MCF 10A (cell line): Measurements from ENCODE around the gene APOBEC3G. TPM values are rescaled to one million over a fixed set of nuclear protein-coding genes. Genes with fewer than 3 reads are reported as not detected.

Experiments used
- BruUV-seq: library from RNA; stranded (reverse); fragments of 400-500 nt; replicated peaks from 2 replicates; lab custom pipeline; 2021; lab: Mats Ljungman, UMichigan
- CTCF ChIA-PET: fragments of 300-600 bp; sonication (Branson Sonifier 250); formaldehyde crosslinking; extraction: SDS; loops from one replicate; lab custom pipeline; 2021; ENCODE audit warnings: antibody characterized with exemption, inconsistent platforms; lab: Yijun Ruan, JAX
- POLR2A ChIA-PET: fragments of 300-600, 350-650 bp; sonication (Branson Sonifier 250); formaldehyde crosslinking; extraction: SDS; loops from one replicate; lab custom pipeline; 2020; ENCODE audit warnings: antibody characterized with exemption, inconsistent platforms; lab: Yijun Ruan, JAX
- DNase-seq: peaks from one replicate; pipeline ENCODE4 v3.0.0-alpha.2; 2018; ENCODE audit not compliant: unreplicated experiment
- H3K27ac Mint-ChIP-seq: one replicate; pipeline ENCODE4 v1.8.0; 2022; ENCODE audit warnings: mild to moderate bottlenecking, low read depth, mixed read lengths; ENCODE audit not compliant: unreplicated experiment
- H3K27me3 Mint-ChIP-seq: one replicate; pipeline ENCODE4 v1.8.0; 2022; ENCODE audit warnings: mixed read lengths; ENCODE audit not compliant: insufficient read depth, unreplicated experiment
- H3K36me3 Mint-ChIP-seq: one replicate; pipeline ENCODE4 v1.8.0; 2022; ENCODE audit warnings: mild to moderate bottlenecking, moderate library complexity, mixed read lengths; ENCODE audit not compliant: insufficient read depth, unreplicated experiment
- H3K4me1 Mint-ChIP-seq: one replicate; pipeline ENCODE4 v1.8.0; 2022; ENCODE audit warnings: mixed read lengths; ENCODE audit not compliant: insufficient read depth, unreplicated experiment
- H3K4me3 Mint-ChIP-seq: one replicate; pipeline ENCODE4 v1.8.0; 2022; ENCODE audit warnings: mild to moderate bottlenecking, moderate library complexity, mixed read lengths; ENCODE audit not compliant: unreplicated experiment
- H3K9me3 Mint-ChIP-seq: one replicate; pipeline ENCODE4 v1.8.0; 2022; ENCODE audit warnings: mixed read lengths; ENCODE audit not compliant: unreplicated experiment
- CTCF ChIP-seq: fragments of 200-600 bp; IDR thresholded peaks from one replicate; pipeline ENCODE4 v1.8.0; 2022; ENCODE audit warnings: antibody characterized with exemption, mild to moderate bottlenecking; ENCODE audit not compliant: unreplicated experiment
- intact Hi-C: fragments of 100-400 bp; cut with micrococcal nuclease; formaldehyde crosslinking; loops from 2 replicates; pipeline ENCODE4 v1.14.1; 2022
- total RNA-seq: library from RNA; stranded (reverse); gene quantifications from 2 replicates; pipeline ENCODE4 v1.2.3, GENCODE V29; 2022

APOBEC3G gene
- total RNA-seq, 1 experiment from 2014 or later = 0.49 TPM

GRCh38 chr22:39089928-39090327, 12.9 kb downstream of the APOBEC3G start:
- ChIA-PET CTCF (interaction anchor here (0.6 kb wide), 1 partner anchor 25 kb away, joined by 3 read pairs; no protein-coding TSS in a partner anchor), POLR2A (no interaction called here)
- peak; percentile 62 for DNase-seq
- no peak for TF ChIP-seq CTCF
- no peak overlapping the region for H3K4me3 Mint-ChIP-seq
- no TSS peak for BruUV-seq
- H3K27me3 Mint-ChIP-seq = no peaks in the 10 kb centered on the region
- H3K27ac Mint-ChIP-seq = no peak overlapping the region
- H3K9me3 Mint-ChIP-seq = no peaks in the 10 kb centered on the region
- intact Hi-C loops = no loop called here
- no peaks in the 10 kb centered on the region for H3K36me3 Mint-ChIP-seq
- H3K4me1 Mint-ChIP-seq = peaks cover 13% of the 10 kb centered on the region

- no peaks in the 10 kb centered on the region for H3K27me3 Mint-ChIP-seq
- no peak overlapping the region for H3K4me3 Mint-ChIP-seq
- H3K36me3 Mint-ChIP-seq = no peaks in the 10 kb centered on the region
- H3K4me1 Mint-ChIP-seq = peaks cover 13% of the 10 kb centered on the region
- DNase-seq = peak; percentile 93
- H3K27ac Mint-ChIP-seq = no peak overlapping the region
- no peak for TF ChIP-seq CTCF
- POLR2A ChIA-PET = no interaction called here
- no peaks in the 10 kb centered on the region for H3K9me3 Mint-ChIP-seq
- CTCF ChIA-PET = interaction anchor here (0.6 kb wide), 1 partner anchor 84 kb away, joined by 3 read pairs; no protein-coding TSS in a partner anchor
- no TSS peak for BruUV-seq
- intact Hi-C loops = no loop called here
Measured at GRCh38 chr22:39090426-39091064, 13.5 kb downstream of the APOBEC3G start.

GRCh38 chr22:39091126-39092081, 14.3 kb downstream of the APOBEC3G start:
- H3K27ac Mint-ChIP-seq = no peak overlapping the region
- POLR2A ChIA-PET = no interaction called here
- intact Hi-C loops = no loop called here
- no peaks in the 10 kb centered on the region for H3K9me3 Mint-ChIP-seq
- H3K4me3 Mint-ChIP-seq = no peak overlapping the region
- peaks cover 13% of the 10 kb centered on the region for H3K4me1 Mint-ChIP-seq
- no peaks in the 10 kb centered on the region for H3K27me3 Mint-ChIP-seq
- BruUV-seq = no TSS peak
- no peak for TF ChIP-seq CTCF
- DNase-seq = no peak
- H3K36me3 Mint-ChIP-seq = no peaks in the 10 kb centered on the region
- CTCF ChIA-PET = no interaction called here
